IPS-18a (cell line): ENCODE data around the gene OCEL1.
"Not testable (repeated sequence)": the region's sequence is repeated elsewhere in the genome, so short reads cannot be mapped to it uniquely, and the experiment has no call there.

Experiments used
- H3K27ac ChIP-seq: one replicate; pipeline ENCODE4 v1.5.1; 2013; ENCODE audit warnings: low read length
- H3K27me3 ChIP-seq: one replicate; pipeline ENCODE4 v1.6.1; 2013; ENCODE audit warnings: mild to moderate bottlenecking, low read length; ENCODE audit not compliant: control insufficient read depth, insufficient read depth
- H3K36me3 ChIP-seq: one replicate; pipeline ENCODE4 v1.6.1; 2013; ENCODE audit warnings: low read depth, low read length; ENCODE audit not compliant: control insufficient read depth
- H3K4me1 ChIP-seq: one replicate; pipeline ENCODE4 v1.6.1; 2013; ENCODE audit warnings: low read depth, low read length; ENCODE audit not compliant: control insufficient read depth
- H3K4me3 ChIP-seq: one replicate; pipeline ENCODE4 v1.5.1; 2013; ENCODE audit warnings: low read length
- H3K9ac ChIP-seq: one replicate; pipeline ENCODE4 v1.6.1; 2013; ENCODE audit warnings: mild to moderate bottlenecking, low read length, moderate library complexity
- H3K9me3 ChIP-seq: one replicate; pipeline ENCODE4 v1.6.1; 2013; ENCODE audit warnings: low read depth, low read length; ENCODE audit not compliant: control insufficient read depth

OCEL1 gene

DNA sequence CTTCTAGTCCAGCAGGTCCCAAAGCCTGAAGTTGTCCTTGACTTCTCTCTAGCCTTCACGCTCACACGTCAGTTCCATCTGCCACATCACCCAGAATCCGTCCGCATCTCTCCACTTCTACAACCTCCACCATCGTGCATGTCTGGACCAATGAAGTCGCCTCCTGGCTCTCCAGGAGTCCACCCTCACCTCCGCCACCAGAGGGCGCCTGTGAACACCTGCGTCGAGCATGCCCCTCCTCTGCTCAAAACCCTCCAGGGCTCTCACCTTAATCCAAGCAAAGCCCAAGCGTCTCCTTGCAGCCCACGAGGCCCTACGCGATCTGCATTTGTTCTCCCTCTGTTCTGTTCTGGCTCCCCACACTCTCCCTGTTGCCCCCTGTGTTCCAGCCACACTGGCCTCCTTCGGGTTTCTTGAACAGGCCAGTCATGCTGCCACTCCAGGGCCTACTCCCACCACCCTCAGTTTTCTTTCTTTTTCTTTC lies 34.9 kb downstream of the OCEL1 start:
- no peak overlapping the region for H3K27ac ChIP-seq
- H3K4me3 ChIP-seq, result no peak overlapping the region
- H3K9ac ChIP-seq, result peak overlapping the region; percentile 45

DNA sequence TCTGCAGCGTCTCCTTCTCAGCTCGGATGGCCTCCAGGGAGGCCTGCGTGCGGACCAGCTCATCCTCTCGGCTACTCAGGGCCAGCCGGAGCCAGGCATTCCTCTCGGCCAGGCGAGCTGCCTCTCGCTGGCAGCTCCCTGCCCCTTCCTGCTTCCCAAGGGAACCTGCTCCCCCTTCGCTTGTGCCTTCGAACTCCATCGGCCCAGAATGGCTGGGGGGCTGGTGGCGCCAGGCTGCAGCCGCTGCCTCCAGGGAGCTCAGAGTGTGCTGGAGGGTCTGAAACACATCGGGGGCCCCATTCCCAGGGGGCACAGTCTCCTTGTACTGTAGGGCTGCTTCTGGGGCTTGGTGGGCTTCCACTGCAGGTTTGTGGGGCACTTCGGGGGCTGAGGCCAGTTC lies 36.5 kb downstream of the OCEL1 start:
- Histone ChIP-seq H3K27me3 (no peaks in the 10 kb centered on the region), H3K4me1 (peaks cover 11% of the 10 kb centered on the region), H3K9me3 (peaks cover 3% of the 10 kb centered on the region), H3K4me3 (no peak overlapping the region), H3K9ac (no peak overlapping the region), H3K36me3 (peaks cover 4% of the 10 kb centered on the region), H3K27ac (no peak overlapping the region)

More for the DNA sequence above, 34.9 kb downstream of the OCEL1 start:
- Histone ChIP-seq H3K4me1 (peaks cover 11% of the 10 kb centered on the region), H3K27me3 (no peaks in the 10 kb centered on the region), H3K36me3 (peaks cover 4% of the 10 kb centered on the region), H3K9me3 (peaks cover 3% of the 10 kb centered on the region)

DNA sequence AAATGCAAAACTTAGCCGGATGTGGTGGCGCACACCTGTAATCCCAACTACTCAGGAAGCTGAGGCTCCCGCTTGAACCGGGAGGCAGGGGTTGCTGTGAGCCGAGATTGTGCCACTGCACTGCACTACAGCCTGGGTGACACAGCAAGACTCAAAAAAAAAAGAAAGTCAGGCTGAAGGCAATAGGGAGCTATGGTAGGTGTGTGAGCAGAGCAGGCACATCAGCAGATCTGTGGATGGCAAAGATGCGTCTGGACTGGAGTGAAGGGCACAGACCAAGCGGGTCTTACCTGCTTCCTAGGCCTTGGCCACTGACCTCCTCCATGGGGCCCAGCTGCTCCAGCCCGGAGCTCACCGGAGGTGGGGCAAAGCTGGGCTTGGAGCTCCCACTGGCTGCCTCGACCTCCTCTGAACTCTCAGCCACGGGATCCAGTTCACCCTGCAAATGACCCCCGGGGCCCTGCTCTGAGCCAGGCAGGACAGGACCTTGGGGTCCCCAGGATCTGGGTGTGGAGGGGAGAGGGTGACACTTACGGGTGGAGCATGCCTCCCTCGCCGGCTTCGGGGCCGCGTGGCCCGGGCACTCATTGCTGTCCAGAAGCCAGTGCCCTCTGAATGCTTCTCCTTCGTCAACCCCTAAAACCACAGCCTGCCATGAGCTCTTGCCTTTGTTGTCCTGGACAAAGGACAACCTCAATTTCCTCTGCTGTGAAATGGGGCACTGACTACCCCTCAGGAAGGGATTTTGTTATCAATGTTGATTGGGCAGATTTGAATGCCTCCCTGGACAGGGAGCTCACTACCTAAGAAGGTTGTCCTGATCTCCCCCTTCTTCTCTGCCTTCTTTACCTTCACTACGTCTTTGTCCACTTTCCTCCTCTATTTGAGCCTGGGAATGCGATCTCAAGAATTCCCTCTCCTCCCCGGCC lies 38.0 kb downstream of the OCEL1 start:
- Histone ChIP-seq H3K9ac (peak overlapping the region; percentile 16), H3K27ac (peak overlapping the region; percentile 80), H3K4me1 (peaks cover 11% of the 10 kb centered on the region), H3K27me3 (no peaks in the 10 kb centered on the region), H3K36me3 (peaks cover 4% of the 10 kb centered on the region), H3K9me3 (peaks cover 3% of the 10 kb centered on the region), H3K4me3 (no peak overlapping the region)

DNA sequence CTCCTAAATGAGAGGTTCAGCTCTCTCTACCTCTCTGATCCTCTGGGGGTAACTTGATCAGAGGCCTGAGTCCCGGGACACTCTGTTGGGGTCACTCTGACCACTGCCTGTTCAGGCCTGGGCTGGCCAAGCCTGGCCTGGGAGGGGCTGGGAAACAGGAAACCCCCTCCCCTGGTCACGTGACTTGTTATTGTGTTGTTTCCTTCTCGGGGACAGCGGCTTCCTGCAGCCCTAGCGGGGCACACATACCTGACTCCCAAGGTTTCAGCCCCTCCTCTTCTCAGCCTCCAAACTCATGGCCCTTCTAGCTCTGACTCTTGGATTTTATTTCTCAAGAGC lies 38.6 kb downstream of the OCEL1 start, which contains the start of gene USHBP1:
Gene USHBP1, minus strand, starts transcription at position 105 of the 339 bp plus-strand sequence. CDS start 446 bp downstream, outside the sequence.
- Histone ChIP-seq H3K27me3 (no peaks in the 10 kb centered on the region), H3K4me3 (no peak within 1 kb of the TSS), H3K4me1 (peaks cover 11% of the 10 kb centered on the region), H3K9ac (peak within 1 kb of the TSS; percentile 16), H3K36me3 (no peaks in the 10 kb centered on the region), H3K27ac (peak within 1 kb of the TSS; percentile 80), H3K9me3 (peaks cover 1% of the 10 kb centered on the region)

DNA sequence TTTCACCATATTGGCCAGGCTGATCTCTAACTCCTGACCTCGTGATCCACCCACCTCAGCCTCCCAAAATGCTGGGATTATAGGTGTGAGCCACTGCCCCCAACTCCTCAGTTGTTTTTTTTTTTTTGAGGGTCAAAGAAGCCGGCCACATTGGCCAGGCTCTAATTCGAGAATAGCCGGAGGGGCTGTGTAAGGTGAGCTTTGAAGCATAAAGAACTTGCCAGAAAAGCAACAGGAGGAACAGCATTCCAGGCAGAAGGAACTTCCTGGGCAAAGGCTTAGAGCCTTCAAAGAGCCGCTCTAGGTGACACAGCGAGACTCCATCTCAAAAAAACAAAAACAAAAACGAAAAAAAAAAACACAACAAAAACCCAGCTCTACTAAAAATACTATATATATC lies 40.0 kb downstream of the OCEL1 start:
- H3K27me3 ChIP-seq, result no peaks in the 10 kb centered on the region
- no peak overlapping the region for H3K4me3 ChIP-seq
- no peak overlapping the region for H3K27ac ChIP-seq
- H3K9ac ChIP-seq, result no peak overlapping the region
- peaks cover 11% of the 10 kb centered on the region for H3K4me1 ChIP-seq
- no peaks in the 10 kb centered on the region for H3K9me3 ChIP-seq
- H3K36me3 ChIP-seq, result peaks cover under 1% of the 10 kb centered on the region

DNA sequence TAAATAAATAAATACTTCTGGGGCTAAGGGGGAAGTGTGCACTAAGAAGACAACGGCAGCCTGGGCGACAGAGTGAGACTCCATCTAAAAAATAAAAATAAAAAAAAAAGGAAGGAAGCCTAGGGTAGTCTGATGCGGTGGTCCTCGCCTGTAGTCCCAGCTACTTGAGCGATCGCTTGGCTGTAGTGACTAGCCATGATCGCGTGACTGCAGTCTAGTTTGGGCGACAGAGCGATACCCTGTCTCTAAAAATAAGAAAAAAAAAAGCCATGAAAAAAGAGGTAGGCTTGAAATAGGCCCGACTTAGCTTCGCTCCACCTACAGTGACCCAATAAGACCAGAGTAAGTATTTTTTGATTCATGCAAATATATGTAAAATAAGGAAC lies 40.6 kb downstream of the OCEL1 start:
- Histone ChIP-seq H3K9ac (no peak overlapping the region), H3K27me3 (no peaks in the 10 kb centered on the region), H3K4me1 (peaks cover 11% of the 10 kb centered on the region), H3K4me3 (no peak overlapping the region), H3K27ac (no peak overlapping the region), H3K9me3 (no peaks in the 10 kb centered on the region), H3K36me3 (peaks cover 6% of the 10 kb centered on the region)

DNA sequence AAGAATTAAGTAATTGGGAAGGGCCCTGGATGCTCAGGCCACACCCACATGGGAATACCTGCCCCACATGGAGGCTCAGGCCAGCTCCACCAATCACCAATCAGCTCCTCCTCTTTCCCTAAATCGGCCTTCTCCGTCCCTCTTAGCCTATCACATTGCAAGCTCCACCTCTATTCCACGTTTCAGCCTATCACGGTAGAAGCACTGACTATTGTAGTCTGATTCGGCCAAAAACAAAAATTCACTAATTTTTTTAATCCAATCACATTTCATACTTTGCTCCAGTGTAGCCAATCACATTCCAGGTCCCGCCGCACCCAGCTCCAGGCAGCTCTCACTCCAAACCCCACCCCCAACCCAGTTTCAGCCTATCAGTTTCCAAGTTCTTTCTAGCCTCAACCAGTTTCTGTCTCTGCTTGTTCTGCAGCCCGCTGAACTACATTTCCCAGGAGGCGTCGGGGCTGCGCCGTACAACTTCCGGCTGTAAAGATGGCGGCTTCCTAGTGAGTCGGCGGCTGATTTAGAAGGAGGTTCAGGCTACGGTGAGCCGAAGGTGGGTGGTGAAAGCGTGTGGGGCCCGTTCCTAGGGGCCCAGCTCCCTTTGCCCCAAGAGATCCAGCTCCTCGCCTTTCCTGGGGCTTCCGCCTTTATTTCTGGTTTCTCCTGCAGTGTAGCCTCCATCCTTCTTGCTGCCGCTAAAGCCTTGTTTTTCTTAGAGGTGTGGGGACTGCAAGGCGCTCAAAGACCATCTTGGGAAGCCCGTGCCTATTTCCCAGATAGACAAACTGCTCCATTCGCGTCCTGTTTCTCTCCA lies 41.2 kb downstream of the OCEL1 start, which contains the start of gene BABAM1:
Gene BABAM1, plus strand, starts transcription at position 469 of the 814 bp plus-strand sequence. CDS start 1,364 bp downstream, outside the sequence.
- Histone ChIP-seq H3K27me3 (no peaks in the 10 kb centered on the region), H3K27ac (peak within 1 kb of the TSS; percentile 61), H3K4me1 (peaks cover 11% of the 10 kb centered on the region), H3K9ac (peak within 1 kb of the TSS; percentile 89), H3K4me3 (peak within 1 kb of the TSS; percentile 87), H3K9me3 (no peaks in the 10 kb centered on the region), H3K36me3 (peaks cover 10% of the 10 kb centered on the region)

DNA sequence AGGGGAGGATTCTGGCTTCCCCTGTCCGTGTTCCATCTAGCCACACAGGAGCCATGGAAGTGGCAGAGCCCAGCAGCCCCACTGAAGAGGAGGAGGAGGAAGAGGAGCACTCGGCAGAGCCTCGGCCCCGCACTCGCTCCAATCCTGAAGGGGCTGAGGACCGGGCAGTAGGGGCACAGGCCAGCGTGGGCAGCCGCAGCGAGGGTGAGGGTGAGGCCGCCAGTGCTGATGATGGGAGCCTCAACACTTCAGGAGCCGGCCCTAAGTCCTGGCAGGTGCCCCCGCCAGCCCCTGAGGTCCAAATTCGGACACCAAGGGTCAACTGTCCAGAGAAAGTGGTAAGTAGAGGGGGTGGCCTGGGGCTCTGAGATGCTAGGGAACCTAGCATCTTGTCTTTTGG lies 42.7 kb downstream of the OCEL1 start:
- H3K4me3 ChIP-seq, result no peak overlapping the region
- no peaks in the 10 kb centered on the region for H3K27me3 ChIP-seq
- no peaks in the 10 kb centered on the region for H3K9me3 ChIP-seq
- no peak overlapping the region for H3K9ac ChIP-seq
- H3K27ac ChIP-seq, result no peak overlapping the region
- H3K36me3 ChIP-seq, result peaks cover 14% of the 10 kb centered on the region
- peaks cover 11% of the 10 kb centered on the region for H3K4me1 ChIP-seq

DNA sequence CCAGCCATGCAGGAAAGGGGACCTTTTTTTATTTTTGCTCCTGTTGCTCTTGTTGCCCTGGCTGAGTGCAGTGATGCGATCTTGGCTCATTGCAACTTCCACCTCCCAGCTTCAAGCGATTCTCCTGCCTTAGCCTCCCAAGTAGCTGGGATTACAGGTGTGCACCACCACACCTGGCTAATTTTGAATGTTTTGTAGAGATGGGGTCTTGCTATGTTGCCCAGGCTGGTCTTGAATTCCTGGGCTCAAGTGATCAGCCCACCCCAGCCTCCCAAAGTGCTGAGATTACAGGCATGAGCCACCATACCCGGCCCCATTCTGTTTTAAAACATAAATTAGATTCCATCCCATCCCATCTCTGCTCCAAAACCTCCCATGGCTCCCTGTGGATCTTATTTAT lies 48.9 kb downstream of the OCEL1 start:
- not testable (repeated sequence) for H3K9ac ChIP-seq, H3K27me3 ChIP-seq, H3K4me3 ChIP-seq, H3K27ac ChIP-seq, H3K4me1 ChIP-seq, H3K9me3 ChIP-seq
- H3K36me3 ChIP-seq, result peaks cover 37% of the 10 kb centered on the region

DNA sequence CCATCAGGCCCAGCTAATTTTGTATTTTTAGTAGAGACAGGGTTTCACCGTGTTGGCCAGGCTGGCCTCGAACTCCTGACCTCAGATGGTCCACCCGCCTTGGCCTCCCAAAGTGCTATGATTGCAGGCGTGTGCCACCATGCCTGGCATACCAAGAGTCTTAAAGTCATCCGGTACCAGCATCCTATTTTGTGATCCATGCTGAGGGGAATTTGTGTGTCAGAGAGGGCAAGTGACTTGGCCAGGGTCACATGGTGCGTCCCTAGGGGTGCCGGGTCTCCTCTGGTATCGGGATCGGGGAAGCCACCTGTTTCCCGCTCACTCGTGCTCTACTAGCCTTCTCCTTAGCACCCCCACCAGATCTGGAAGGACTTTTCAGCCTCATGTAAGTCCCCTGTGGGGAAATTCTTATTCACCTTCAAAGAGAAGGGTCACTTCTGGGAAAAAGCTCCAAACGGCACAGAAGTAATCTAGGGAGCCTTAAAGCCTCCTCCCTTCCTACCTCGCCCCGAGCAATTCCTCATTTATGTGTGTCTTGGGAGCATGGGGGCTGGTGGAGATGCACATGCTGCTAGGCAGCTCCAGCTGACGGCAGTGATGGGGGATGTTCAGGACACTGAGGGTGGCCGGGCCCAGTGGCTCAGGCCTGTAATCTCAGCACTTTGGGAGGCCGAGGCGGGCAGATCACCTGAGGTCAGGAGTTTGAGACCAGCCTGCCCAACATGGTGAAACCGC lies 49.6 kb downstream of the OCEL1 start:
- no peak overlapping the region for H3K9ac ChIP-seq
- no peaks in the 10 kb centered on the region for H3K9me3 ChIP-seq
- no peaks in the 10 kb centered on the region for H3K27me3 ChIP-seq
- no peaks in the 10 kb centered on the region for H3K4me1 ChIP-seq
- H3K27ac ChIP-seq, result no peak overlapping the region
- no peak overlapping the region for H3K4me3 ChIP-seq
- peaks cover 37% of the 10 kb centered on the region for H3K36me3 ChIP-seq
